Eye (tissue), 1 donor: ENCODE data around the gene LRR1.
"Not testable (repeated sequence)": the region's sequence is repeated elsewhere in the genome, so short reads cannot be mapped to it uniquely, and the experiment has no call there.

Experiments used
- DNase-seq: peaks from one replicate; pipeline ENCODE4 v3.0.0-alpha.2; 2015

The LRR1 gene

GRCh38 chr14:49634547-49635334, 36.0 kb downstream of the LRR1 start, which contains the start of gene DNAAF2:
DNAAF2 (minus strand) TSS chr14:49635244; CDS start chr14:49635149, 95 bp downstream.
- DNase-seq = peak; percentile 94

GRCh38 chr14:49636866-49637265, 38.1 kb downstream of the LRR1 start:
- DNase-seq = no peak

- DNase-seq = peak; percentile 10
These were observed 38.9 kb downstream of the LRR1 start for GRCh38 chr14:49637534-49638078.

GRCh38 chr14:49640540-49641417, 42.0 kb downstream of the LRR1 start:
- DNase-seq = no peak

- DNase-seq = no peak
These were observed 43.0 kb downstream of the LRR1 start for GRCh38 chr14:49641697-49642129.

- DNase-seq = no peak
These were observed 43.4 kb downstream of the LRR1 start for GRCh38 chr14:49642163-49642562.

- no peak for DNase-seq
These were observed 54.8 kb downstream of the LRR1 start for GRCh38 chr14:49653508-49653907.

- DNase-seq = no peak
These were observed 55.8 kb downstream of the LRR1 start for GRCh38 chr14:49654511-49654910.

GRCh38 chr14:49657500-49657899, 58.8 kb downstream of the LRR1 start:
- DNase-seq = not testable (repeated sequence)

GRCh38 chr14:49659526-49660455, 61.1 kb downstream of the LRR1 start:
- DNase-seq = no peak
